NCI-H1105 treated with DMSO at 0.1 percent for 48 hours (cell line): ENCODE data around the gene NELL1.

ENCODE experiments used
- DNase-seq: peaks from one replicate; lab custom pipeline; 2025; lab: John Stamatoyannopoulos, UW

Gene NELL1

DNA sequence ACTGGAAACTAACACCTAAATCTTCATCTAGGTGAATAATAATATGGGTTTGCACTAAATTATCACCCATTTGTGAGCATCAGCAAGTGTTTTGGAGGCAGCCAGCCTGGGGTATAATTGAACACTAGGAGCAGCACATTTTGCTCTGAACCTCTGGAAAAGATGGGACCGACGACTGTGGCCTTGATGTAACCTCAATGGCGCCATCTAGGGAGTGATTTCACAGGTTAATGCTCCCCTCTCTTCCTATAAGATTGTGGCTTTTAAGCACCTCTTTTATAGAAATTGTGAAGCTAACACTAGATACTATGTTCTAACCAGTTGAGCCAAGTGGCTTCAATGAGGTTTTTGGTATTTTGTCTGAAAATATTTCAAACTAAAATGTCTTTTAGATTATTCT is 203.7 kb downstream of the NELL1 start:
- DNase-seq = peak; percentile 88

DNA sequence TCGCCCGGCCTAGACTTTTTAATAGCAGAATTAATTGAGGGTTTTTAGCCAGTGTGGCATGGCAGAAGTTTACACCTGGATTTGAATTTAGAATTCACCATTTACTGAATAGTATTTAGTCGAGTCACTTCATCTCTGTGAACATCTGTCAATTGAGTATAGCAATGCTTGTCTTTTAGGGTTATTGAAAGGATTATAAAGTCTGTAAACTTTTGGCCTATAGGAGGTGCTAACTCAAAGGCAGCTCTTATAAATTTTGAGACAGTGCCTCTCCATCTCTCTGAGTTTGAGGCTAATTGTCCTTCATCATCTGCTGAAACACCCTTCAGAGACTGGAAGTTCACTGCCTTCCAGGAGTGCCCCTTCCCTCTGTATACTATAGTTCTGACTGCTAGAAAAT is 205.0 kb downstream of the NELL1 start:
- no peak for DNase-seq

DNA sequence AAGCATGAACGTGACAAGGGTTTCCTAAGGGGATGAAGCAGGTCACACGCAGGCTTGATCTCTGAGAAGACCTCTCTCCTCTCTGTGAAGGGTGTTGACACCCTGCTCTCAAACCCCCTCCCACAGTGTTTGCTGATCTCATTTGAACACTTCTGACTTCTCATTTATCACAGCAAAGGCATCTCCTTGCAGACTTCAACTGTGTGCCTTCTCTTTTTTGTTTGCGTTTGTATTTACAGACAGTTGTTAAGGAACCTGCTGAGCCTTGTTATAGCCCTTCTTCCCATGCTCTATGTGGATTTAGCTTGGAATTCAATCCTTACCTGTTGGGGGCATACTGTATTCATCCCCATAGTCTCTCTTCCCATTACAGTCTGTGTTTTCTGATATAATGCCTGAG is 206.5 kb downstream of the NELL1 start:
- no peak for DNase-seq

DNA sequence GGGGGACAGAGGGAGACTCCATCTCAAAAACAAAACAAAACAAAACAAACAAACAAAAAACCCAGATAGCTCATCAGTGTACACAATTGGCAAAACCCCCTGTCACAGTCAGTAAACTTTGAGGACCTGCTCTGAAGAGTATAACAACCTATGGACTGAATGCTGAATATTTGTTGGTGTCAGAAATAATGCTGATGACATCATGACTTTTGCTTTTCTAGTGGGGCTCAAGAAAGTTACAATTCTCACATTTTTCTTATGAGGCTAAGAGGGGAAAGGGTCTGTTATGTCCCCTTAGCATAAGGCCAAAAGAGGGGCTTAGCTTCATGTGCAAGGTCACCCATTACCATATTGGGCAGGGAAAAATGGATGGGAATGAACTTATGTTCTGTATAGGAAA is 207.4 kb downstream of the NELL1 start:
- DNase-seq = no peak

DNA sequence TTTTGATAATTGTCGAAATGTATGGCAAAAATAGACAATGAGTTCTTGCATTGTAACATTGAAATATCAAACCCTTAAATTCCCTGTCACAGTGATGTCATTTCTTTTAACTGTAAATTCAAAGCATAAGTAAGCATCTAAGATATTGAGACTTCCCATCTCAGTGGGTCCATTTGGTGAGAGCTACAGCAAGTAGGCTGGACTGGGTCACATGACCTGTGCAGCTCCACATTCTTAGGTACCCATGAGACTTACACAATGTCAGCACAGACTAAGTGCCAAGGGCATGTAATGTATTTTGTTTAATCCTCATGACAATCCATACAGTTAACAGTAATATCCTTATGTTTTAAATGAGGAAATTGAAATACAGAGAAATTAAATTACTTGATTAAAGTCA is 210.7 kb downstream of the NELL1 start:
- no peak for DNase-seq

DNA sequence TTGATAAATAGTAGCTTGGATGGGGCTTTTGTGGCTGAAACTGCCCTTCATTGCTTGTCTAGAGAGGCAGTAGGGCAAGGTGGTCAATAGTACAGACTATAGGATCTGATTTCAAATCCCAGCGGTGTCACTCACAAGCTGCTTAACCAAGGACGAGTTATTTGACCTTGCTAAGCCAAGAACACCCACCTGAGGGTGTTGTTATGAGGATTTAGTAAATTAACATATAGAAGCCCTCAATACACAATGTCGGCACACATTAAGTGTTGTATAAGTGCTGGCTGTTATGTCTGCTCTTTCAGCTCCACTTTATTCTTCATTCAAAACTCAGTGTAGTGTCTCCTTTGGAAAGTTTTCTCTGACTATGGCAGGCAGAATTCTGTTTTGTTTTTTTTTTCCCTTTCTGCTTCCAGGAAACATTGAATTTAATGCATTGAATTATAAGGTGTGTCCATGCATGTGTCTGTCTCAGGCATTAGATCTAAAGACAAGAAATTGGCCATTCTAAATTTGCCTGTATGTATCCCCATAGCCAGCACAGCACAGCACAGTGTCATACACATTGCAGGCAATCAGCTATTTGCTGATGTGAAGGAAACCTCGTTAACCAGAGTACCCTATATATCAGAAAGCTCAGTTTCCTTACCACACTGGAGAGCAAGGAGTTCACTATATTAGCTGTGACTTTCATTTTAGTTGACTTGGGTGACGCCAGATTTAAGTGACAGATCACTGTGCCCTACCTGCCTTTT is 212.1 kb downstream of the NELL1 start:
- no peak for DNase-seq

DNA sequence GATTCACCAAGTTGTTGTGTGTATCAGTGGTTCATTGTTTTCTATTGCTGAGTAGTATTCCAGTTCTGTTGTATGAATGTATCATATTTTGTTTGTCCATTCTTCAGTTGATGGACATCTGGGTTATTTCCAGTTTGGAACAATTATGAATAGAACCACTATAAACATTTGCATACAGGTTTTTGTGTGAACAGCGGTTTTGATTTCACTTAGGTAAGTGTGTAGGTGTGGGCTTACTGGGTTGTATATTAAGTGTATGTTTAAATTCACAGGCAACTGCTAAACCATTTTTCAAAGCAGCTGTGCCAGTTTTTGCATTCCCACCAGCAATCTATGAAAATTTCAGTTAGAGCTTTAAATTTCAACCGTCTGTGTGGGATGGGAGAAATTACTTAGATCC is 217.8 kb downstream of the NELL1 start:
- DNase-seq = no peak

DNA sequence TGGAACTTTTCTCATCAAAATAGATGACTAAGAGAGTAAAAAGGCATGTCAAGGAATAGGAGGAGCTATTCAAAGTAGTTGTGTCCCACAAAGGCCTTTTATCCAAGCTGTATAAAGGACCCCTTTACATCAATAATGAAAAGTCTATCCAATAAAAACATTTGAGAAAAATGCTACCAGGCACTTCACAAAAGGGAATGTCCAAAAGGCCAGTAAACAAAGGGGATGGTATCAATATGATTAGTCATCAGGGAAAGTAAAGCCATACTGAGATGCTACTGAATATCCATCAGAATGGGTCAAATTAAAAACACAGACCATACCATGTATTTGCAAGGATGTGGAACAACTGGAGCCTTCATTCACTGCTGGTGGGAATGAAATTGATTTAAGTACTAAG is 224.9 kb downstream of the NELL1 start:
- DNase-seq = no peak

DNA sequence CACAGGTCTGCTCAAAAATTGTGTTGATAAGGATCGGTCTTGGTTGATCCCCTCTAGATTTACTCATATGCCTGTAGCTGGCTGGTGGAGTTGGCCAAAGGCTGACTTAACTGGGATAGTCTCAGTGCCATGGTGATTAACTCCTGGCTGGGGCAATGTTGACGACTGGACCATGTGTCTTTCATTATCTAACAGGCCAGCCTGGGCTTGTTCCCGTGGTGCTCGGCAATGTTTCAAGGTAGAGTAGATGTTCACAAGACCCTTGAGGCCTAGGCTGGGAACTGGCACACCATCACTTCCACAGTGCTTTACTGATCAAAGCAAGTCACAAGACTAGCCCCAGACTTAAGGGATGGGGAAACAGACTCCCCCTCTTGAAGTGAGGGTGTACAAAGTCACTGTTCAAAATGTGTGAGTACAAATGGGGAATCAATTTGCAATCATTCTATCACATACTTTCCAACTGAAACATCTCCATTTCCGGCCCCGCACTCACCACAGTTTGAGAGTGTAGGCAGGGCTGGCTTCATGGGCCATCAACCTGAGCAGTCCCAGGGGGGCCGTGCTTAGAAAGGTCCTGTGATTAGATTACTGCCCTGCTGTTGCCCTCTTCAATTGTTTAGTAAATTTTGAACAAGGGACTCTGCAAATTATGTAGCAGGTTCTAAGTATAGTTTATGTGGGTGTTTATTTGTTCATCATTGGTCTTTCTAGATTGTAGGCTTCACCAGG is 240.8 kb downstream of the NELL1 start:
- no peak for DNase-seq

DNA sequence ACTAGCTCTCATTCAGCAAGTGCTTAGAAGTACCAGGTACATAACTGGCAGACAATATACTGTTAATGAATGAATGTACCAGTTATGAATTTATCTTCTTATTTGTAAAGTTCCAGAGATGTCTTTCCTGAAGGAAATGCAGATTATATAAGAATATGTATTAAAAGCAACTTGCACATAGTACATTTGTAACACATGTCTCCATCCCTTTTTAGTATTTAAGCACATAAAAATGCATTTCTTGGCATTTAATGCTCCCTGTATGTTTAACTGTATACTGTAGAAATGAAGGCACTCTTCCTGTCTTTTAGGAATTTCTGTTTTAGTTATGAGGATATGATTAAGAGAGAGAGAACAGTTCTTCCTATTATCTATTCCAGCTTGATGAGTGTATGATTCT is 241.3 kb downstream of the NELL1 start:
- no peak for DNase-seq

DNA sequence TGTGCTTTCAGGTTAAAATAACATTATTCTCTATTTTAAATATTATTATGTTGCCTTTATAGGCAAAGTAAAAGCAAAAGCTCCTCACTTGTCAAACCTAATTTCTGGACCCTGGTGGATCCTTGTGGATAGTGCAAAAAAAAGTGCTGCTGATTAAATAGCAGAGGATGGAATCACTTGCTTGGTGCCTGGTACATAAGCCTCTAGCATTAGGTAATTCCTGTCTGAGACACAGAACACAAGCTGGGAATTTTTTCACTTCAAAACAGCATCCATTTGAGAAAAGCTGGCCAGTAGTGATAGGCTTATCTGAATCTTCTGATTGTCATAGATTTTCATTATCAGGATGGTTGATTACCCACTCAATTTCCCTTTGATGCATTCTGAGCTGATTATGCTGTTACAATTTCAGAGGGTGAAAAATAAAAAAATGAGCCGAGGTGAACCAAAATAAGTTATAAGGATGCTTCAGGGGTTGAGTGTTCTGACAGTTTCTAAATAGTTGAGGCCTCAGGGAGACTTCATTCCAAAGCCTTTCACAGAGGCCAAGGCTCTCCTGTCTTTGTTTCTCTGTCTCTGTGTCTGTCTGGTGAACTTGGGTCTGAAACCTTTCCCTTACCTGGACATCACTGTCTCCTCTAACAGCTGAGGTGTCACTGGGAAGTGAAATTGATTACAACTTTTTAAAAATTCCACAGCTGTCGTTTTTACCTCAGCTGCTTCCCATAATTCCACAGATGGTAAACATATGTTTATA is 242.9 kb downstream of the NELL1 start:
- no peak for DNase-seq

DNA sequence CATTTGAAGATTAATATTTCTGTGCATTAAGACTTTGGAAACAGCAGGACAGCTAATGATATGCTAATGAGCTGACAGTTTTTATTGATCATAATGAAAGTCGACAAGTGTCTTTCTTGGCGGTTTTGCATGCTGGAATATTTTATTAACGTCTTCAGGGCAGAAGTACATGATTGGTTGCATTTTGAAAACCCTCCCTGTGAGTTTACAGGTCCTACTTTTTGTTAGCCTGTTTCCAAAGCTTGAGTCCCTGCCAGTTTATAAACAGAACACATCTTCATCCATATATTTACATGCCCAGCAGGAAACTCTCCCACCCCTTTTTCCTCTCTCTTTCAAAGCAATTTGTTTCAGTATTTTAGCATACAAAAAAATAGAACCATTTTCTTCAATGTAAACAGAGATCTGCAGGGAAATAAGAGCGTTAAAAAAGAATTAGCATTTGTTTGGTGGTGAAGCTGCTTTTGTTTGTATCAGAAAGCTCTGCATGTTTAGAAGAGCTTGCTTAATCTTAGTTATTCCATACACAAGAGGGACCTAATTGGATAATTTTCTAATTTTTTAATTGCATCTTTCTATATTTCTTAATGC is 243.6 kb downstream of the NELL1 start:
- no peak for DNase-seq

DNA sequence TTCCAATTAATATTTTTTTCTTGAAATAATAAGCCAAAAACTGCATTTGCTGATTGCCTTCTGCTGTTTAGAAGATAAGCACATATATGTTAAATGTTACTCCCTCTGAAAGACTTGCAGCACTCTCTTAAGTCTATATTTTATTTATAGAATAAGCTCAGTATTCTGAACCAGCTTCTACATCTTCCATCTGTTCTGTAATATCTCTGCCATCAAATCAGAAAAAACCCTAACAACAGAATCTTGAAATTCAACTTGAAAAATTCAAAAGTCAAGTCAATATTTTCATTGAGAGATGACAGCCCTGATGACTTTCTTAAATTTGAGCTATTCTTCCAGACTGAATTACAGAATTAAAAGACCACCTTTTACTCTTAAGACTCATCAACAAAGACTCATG is 247.9 kb downstream of the NELL1 start:
- DNase-seq = no peak

DNA sequence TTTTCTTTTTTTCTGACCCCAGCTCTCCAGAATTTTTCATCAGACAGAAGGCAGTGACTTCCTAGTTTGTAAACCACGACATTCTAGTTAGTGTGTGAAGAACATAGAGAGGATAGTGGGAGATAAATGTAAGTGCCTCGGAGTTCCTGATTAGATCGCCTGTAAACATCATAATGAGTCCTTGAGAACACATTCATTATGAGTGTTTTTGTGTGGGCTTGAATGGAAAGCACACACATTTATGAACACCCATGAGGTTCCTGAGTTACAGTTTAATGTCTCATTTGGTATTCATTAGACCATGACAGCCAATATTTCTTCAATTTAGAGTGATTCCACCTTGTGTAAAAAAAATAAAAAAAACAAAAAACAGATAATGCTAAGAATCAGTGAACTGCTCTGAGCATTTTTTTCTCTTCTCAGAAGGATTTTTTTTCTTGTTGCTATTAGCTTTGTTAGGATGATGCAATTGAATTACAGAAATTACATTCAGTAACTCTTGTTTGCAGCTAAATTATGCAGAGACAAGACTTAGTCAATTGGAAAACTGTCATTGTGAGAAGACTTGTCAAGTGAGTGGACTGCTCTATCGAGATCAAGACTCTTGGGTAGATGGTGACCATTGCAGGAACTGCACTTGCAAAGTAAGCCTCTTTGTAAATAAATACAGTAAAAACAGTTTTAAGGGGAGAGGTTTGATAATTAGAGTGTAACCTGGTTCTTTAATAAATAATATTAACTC is 257.6 kb downstream of the NELL1 start:
- DNase-seq = peak; percentile 94

DNA sequence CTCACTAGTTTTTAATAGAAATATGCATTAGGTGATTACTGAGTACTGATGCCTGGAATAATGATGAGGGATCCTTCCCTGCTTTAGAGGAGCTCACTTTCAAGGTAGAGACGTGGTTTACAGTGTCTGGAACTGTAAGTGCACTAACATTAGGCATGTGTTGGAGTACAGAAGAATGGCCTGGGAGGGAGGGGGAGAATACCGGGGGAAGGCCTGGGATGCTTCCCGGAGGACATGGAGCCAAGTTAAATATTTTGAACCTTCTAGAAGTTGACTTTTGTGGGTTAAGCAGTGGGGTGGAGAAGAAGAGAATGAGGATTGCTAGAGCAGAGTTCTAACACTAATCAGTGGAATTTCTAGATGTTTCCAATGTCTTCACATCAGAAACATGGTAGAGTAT is 261.6 kb downstream of the NELL1 start:
- DNase-seq = no peak

DNA sequence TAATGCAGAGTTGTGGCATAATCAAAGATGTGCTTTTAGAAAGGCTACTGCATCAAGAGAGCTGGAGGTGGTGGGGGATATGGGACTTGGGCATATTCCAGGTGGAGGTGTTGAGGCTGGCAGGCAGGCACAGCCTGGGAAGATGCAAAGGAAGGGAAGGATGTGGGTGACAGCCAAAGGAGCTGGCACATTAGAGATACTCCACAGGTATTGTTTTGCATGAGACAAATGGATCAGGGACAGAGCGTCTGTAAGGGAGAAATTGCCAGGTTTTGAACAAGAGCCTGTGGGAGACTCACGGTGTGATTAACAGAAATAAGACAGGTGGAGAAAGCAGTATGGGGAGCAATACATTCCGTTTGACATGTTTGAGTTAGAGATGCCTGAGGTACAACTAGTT is 263.7 kb downstream of the NELL1 start:
- DNase-seq = no peak

DNA sequence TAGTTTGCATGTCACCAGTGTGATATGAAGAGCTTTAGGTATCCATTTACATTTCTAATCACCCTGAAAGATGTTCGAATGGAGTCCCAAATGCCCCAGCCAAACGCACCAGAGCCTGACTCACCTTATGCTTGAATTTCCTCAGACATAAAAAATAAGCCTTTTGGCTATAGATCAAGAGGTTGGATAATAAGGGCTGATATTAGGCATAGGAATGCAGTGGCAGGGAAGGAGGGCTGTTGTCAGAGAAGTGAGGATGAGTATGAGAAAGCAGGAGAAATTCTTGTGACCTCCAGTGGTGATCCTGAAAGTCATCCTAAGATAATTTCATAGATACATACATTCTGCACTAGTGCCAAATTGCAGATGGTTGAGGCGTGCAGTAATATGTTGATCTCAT is 264.6 kb downstream of the NELL1 start:
- no peak for DNase-seq

DNA sequence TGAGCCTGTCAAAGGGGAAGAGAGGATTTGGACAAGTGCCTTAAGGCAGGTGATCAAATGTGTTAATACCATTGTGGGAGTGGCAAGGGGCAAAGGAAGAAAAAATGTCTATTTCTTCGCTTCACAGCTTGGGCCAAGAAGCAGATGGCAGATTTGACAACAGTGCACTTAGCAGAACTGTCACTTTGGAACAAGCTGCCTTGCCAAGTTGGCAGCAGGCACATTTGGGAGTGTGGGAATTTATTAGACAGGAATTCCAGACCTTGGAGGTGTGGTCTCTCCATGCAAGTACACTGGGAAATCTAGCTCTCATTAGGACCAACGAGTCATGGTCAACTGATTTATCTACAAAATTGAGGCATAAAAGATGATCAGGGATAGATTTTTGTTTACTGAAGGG is 265.1 kb downstream of the NELL1 start:
- no peak for DNase-seq

DNA sequence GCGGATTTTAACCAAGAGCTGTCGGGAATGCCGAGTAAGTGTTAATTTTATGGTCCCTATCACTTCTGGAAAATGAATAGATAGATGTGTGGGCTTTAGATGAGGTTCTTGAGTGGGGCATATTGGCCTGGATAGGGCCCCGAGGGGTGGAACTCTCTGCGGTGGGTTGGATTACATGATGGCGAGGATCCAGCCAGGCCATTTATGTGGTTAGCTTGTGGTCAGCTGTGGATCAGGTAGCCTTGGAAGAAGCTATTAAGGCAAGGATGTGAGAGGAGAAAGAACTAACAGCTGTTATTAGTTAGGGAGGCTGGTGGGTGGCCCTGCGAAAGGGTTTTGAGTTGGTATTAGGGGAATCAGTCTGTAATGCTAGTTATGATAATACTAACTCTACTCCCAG is 268.4 kb downstream of the NELL1 start:
- no peak for DNase-seq

DNA sequence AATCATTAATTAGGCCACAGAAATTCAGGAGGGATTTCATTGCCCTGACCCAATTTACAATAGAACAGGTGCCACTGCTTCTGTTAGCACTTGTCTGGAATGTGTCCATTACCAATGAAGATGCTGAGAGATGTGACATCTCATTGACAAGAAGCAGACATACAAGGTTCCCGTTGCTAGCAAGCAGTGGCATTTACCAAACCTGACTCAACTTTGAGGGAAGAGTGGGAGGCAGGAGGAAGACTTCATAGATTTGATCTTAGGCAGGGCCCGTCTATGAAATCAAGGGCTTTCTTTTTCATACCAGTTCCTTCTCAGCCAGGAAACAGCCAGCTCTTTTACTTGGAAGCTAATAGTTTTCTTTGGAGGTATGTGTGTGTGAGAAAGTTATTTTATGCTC is 280.2 kb downstream of the NELL1 start:
- no peak for DNase-seq

DNA sequence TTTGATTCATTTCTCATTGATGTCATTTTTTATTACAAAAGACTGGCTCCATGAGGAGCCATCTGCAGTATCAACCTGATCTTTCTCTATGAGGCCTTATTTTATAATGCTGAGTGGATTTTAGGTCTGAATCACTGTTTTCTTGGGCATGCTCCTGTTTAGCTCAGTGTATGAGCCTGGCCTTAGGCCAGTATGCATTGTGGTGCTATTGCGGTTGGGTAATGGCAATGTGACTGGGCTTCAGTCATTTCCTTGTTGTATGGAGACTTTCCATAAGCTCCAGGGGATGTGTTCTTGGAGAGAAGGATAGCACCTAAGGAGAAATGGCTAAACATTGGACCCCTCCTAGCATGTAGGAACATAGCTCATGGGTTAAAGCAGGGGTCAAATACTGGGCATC is 293.2 kb downstream of the NELL1 start:
- DNase-seq = no peak

DNA sequence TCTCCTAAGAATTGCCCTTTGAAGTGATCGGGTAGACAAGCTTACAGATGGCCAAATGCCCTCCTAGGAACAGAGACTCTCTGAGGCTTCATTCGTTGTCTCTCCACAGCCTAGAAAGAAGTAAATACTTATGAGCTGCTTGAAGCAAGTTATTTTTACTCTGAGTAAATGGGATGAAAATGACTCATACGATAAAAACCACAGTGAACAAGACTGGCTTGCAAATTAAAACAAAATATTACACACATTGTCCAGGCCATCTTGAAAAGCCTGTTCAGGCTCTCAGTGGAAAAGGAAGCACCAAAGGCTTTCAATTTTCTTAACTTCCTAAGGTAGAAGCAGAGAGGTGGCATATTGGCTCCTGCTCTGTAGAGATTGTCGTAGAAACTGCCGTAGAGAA is 294.2 kb downstream of the NELL1 start:
- no peak for DNase-seq
